Mesothelial cell of epicardium (in vitro differentiated cells): ENCODE measurements around the gene NCAPH2. TPM values are rescaled to one million over a fixed set of nuclear protein-coding genes. Genes with fewer than 3 reads are reported as not detected.
A peak's percentile ranks its signal among the peaks of the same experiment; 100 is the strongest.

Experiments used
- DNase-seq, 2 experiments: peaks; one replicate each; pipeline ENCODE4 v3.0.0; 2021; ENCODE audit warnings: low spot score in 2 of 2; ENCODE audit not compliant: unreplicated experiment in 2 of 2
- H3K27ac Mint-ChIP-seq: 2 replicates; pipeline ENCODE4 v1.8.0; 2021; ENCODE audit warnings: mixed read lengths
- H3K27me3 Mint-ChIP-seq: 2 replicates; pipeline ENCODE4 v1.8.0; 2021; ENCODE audit warnings: low read depth, mixed read lengths
- H3K36me3 Mint-ChIP-seq: 2 replicates; pipeline ENCODE4 v1.8.0; 2021; ENCODE audit warnings: mixed read lengths
- H3K4me1 Mint-ChIP-seq: 2 replicates; pipeline ENCODE4 v1.8.0; 2021; ENCODE audit warnings: mixed read lengths
- H3K4me3 Mint-ChIP-seq: 2 replicates; pipeline ENCODE4 v1.8.0; 2021; ENCODE audit warnings: mild to moderate bottlenecking, moderate library complexity, mixed read lengths
- H3K9me3 Mint-ChIP-seq: 2 replicates; pipeline ENCODE4 v1.8.0; 2021; ENCODE audit warnings: mixed read lengths
- total RNA-seq: library from RNA; stranded (reverse); gene quantifications from 3 replicates; pipeline ENCODE4 v1.2.1, GENCODE V29; 2021
- TF ChIP-seq, protein P1 (sequence below): fragments of 200-600 bp; sonication (generic); IDR thresholded peaks from one replicate; pipeline ENCODE4 v1.5.0; 2021; ENCODE audit warnings: antibody characterized with exemption; ENCODE audit not compliant: unreplicated experiment

NCAPH2 gene
- total RNA-seq, 1 donor from 2014 or later: 60.3 TPM

DNA sequence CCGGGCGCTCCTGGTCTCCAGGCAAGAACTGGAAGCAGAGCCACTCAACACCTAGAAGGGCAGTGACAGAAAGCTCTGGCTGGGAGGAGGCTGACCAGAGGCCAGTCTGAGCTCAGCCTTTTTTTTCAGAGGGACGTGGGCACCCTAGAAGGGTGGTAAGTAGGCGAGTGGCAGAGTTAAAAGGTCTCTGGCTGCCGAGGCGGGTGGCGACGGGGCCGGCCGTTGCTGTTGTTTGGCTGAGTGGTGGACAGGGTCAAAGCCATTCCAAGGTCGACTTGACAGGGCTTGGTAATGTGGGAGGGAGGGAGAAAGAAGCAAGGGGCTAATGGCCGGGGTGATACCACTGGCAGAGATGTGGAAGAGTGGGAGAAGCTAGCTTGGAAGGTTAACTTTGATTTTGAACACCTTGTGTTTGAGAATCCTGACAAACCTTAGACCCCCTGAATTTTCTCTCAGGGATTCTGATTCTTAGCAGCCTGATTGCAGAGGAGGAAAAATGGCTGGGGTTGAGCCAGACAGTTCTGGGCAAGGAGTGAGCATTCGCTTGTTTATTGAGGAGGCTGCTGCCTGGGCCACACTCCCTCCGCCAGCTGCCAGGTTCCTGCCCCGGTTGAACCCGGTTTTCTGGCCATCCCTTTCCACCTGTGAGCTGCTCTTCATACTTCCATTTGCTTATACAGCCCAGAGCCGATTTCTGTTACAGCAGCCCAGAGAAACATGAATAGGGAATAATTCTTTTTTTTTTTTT is 55.6 kb downstream of the NCAPH2 start:
- peak overlapping the region; percentile 87 for H3K4me3 Mint-ChIP-seq

DNA sequence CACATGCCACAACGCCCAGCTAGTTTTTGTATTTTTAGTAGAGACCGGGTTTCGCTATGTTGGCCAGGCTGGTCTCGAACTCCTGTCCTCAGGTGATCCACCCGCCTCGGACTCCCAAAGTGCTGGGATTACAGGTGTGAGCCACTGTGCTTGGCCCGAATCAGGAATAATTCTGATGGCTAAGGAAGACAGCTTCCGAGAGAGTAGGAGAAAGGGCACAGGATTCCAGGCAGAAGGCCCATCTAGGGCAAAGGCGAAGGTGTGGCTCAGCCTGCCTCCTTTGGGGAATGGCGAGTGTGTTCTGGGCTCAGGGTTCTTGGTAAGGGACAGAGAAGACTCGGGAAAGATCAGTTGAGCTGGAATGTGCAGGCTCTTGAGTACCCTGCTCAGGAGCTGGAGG is 56.3 kb downstream of the NCAPH2 start:
- peaks cover 5% of the 10 kb centered on the region for H3K27me3 Mint-ChIP-seq
- TF ChIP-seq, protein P1, sequence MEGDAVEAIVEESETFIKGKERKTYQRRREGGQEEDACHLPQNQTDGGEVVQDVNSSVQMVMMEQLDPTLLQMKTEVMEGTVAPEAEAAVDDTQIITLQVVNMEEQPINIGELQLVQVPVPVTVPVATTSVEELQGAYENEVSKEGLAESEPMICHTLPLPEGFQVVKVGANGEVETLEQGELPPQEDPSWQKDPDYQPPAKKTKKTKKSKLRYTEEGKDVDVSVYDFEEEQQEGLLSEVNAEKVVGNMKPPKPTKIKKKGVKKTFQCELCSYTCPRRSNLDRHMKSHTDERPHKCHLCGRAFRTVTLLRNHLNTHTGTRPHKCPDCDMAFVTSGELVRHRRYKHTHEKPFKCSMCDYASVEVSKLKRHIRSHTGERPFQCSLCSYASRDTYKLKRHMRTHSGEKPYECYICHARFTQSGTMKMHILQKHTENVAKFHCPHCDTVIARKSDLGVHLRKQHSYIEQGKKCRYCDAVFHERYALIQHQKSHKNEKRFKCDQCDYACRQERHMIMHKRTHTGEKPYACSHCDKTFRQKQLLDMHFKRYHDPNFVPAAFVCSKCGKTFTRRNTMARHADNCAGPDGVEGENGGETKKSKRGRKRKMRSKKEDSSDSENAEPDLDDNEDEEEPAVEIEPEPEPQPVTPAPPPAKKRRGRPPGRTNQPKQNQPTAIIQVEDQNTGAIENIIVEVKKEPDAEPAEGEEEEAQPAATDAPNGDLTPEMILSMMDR: no peak
- no peak overlapping the region for H3K4me3 Mint-ChIP-seq
- no peak for DNase-seq
- no peaks in the 10 kb centered on the region for H3K9me3 Mint-ChIP-seq
- peaks cover 11% of the 10 kb centered on the region for H3K36me3 Mint-ChIP-seq
- no peak overlapping the region for H3K27ac Mint-ChIP-seq
- H3K4me1 Mint-ChIP-seq: peaks cover 12% of the 10 kb centered on the region

More for the DNA sequence above, 55.6 kb downstream of the NCAPH2 start:
- Mint-ChIP-seq H3K27ac (peak overlapping the region; percentile 74), H3K4me1 (peaks cover 12% of the 10 kb centered on the region), H3K9me3 (no peaks in the 10 kb centered on the region), H3K36me3 (peaks cover 6% of the 10 kb centered on the region), H3K27me3 (peaks cover 5% of the 10 kb centered on the region)
- TF ChIP-seq, protein P1: no peak
- DNase-seq: no peak

DNA sequence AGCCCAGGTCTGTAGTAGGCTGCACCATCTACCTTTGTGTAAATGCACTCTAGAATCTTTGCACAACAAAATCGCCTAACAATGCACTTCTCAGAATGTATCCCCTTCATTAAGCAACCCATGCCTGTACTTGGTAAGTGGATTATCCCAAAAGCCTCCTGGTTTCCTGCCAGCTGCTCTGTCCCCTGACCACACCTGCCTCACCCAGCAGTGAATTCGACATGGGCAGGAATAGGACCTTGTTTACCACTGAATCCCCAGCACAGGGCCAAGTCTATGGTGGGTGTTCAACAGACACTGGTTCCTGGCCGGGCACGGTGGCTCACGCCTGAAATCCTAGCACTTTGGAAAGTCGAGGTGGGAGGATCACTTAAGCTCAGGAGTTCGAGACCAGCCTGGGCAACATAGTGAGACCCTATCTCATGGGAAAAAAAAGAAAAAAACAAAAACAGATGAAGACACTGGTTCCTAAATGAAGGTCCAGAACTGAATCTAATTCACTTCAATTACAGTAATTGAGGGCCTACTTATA is 59.8 kb downstream of the NCAPH2 start:
- H3K36me3 Mint-ChIP-seq: peaks cover 29% of the 10 kb centered on the region

DNA sequence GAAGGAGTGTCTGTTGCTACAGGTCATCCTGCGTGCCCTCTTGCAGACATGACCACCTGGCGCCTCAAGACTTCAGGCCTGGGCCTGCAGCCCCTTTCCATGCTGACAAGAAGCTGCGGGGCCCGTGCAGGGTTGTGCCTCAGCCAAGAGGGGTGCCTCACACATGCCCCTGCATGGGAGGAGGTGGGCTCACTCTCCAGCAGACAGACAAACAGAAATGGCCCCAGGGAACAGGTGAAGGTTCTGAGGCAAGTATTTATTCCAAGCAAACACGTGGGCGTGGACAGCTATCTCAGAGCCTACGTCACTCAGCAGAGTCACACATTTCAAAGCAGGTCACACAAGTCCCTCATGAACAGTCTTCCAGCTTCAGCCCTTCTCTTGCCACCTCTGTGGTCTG is 60.6 kb downstream of the NCAPH2 start:
- Mint-ChIP-seq H3K4me3 (no peak overlapping the region), H3K36me3 (peaks cover 29% of the 10 kb centered on the region), H3K4me1 (peaks cover 2% of the 10 kb centered on the region), H3K27ac (no peak overlapping the region), H3K9me3 (no peaks in the 10 kb centered on the region), H3K27me3 (no peaks in the 10 kb centered on the region)
- DNase-seq: no peak
- TF ChIP-seq, protein P1: no peak

More for the DNA sequence above, 59.8 kb downstream of the NCAPH2 start:
- Mint-ChIP-seq H3K9me3 (no peaks in the 10 kb centered on the region), H3K4me3 (no peak overlapping the region), H3K27me3 (no peaks in the 10 kb centered on the region), H3K27ac (no peak overlapping the region), H3K4me1 (peaks cover 8% of the 10 kb centered on the region)
- no peak for DNase-seq
- TF ChIP-seq, protein P1: no peak

DNA sequence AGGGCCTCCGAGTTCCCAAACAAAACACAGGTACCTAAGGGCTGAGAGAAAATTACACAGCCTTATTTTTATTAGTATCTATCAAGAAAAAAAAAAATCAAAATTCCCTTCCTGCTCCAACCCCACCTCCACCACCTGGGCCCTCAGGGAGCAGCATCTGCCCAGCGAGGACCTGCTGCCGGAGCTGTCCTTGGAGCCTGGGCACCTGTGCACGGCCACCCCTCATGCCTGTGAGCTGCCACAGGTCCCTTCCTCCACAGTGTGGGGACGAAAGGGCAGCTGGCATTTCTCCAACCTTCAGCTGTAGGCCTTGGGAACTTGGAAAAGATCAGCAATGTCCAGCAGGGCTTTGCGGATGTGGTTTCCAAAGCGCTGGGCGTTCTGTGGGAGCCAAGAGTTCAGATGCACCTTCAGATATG is 61.0 kb downstream of the NCAPH2 start:
- Mint-ChIP-seq H3K27ac (no peak overlapping the region), H3K4me1 (no peaks in the 10 kb centered on the region), H3K27me3 (no peaks in the 10 kb centered on the region), H3K36me3 (peaks cover 29% of the 10 kb centered on the region), H3K9me3 (no peaks in the 10 kb centered on the region), H3K4me3 (no peak overlapping the region)
- DNase-seq: no peak
- TF ChIP-seq, protein P1: no peak
